GM12801 (cell line): ENCODE data around the gene SATL1.

Experiments
- TF ChIP-seq, protein P1 (sequence below): IDR thresholded peaks from one replicate; pipeline ENCODE4 v1.5.1; 2011; ENCODE audit warnings: control low read depth; ENCODE audit not compliant: insufficient read length; ENCODE audit errors: extremely low read depth

The SATL1 gene

DNA sequence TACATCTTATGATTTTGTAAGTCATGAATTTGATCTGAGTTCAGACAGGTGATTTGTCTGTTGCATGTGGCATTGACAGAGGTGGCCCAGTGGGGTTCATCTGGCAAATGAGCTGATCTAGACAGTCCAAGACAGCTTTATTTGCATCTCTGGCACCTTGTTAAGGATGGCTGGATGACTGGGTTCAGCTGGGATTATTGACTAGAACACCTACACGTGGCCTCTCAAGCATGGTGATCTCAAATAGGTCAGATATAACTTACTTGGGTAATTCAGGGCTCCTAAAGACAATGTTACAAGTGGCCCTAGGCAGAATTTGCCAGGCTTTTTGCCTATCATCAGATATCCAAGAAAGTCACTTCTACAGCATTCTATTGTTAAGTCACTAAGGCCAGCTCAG, 192.0 kb downstream of the SATL1 start:
- TF ChIP-seq, protein P1, sequence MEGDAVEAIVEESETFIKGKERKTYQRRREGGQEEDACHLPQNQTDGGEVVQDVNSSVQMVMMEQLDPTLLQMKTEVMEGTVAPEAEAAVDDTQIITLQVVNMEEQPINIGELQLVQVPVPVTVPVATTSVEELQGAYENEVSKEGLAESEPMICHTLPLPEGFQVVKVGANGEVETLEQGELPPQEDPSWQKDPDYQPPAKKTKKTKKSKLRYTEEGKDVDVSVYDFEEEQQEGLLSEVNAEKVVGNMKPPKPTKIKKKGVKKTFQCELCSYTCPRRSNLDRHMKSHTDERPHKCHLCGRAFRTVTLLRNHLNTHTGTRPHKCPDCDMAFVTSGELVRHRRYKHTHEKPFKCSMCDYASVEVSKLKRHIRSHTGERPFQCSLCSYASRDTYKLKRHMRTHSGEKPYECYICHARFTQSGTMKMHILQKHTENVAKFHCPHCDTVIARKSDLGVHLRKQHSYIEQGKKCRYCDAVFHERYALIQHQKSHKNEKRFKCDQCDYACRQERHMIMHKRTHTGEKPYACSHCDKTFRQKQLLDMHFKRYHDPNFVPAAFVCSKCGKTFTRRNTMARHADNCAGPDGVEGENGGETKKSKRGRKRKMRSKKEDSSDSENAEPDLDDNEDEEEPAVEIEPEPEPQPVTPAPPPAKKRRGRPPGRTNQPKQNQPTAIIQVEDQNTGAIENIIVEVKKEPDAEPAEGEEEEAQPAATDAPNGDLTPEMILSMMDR = no peak
